Esophagus (tissue), 2 donors: ENCODE data around the gene KBTBD6. TPM values are rescaled to one million over a fixed set of nuclear protein-coding genes. Genes with fewer than 3 reads are reported as not detected.
"Not testable (repeated sequence)": the region's sequence is repeated elsewhere in the genome, so short reads cannot be mapped to it uniquely, and the experiment has no call there.

Experiments used
- H3K27ac ChIP-seq, 2 donors: one replicate each; pipeline ENCODE4 v1.5.1; 2013; ENCODE audit warnings: low read depth in 2 of 2, mild to moderate bottlenecking in 2 of 2, inconsistent platforms in 1 of 2, low read length in 1 of 2, moderate library complexity in 1 of 2
- H3K27me3 ChIP-seq, 2 donors: one replicate each; pipeline ENCODE4 v1.6.1; 2013; ENCODE audit warnings: low read length in 2 of 2, control low read depth in 1 of 2, mild to moderate bottlenecking in 1 of 2; ENCODE audit not compliant: insufficient read depth in 2 of 2, control insufficient read depth in 1 of 2
- H3K36me3 ChIP-seq, 2 donors: one replicate each; pipeline ENCODE4 v1.6.1; 2013; ENCODE audit warnings: low read length in 1 of 2; ENCODE audit not compliant: control insufficient read depth in 2 of 2, insufficient read depth in 2 of 2
- H3K4me1 ChIP-seq, 2 donors: one replicate each; pipeline ENCODE4 v1.6.1; 2013; ENCODE audit warnings: low read length in 1 of 2; ENCODE audit not compliant: control insufficient read depth in 2 of 2, insufficient read depth in 2 of 2
- H3K4me3 ChIP-seq, 2 donors: one replicate each; pipeline ENCODE4 v1.5.1; 2013; ENCODE audit warnings: low read length in 2 of 2, mild to moderate bottlenecking in 2 of 2, low read depth in 1 of 2, moderate library complexity in 1 of 2
- H3K9me3 ChIP-seq, 2 donors: one replicate each; pipeline ENCODE4 v1.6.1; 2013; ENCODE audit warnings: mild to moderate bottlenecking in 2 of 2, low read depth in 1 of 2, low read length in 1 of 2, moderate library complexity in 1 of 2; ENCODE audit not compliant: control insufficient read depth in 2 of 2, insufficient read depth in 1 of 2
- WGBS, 2 donors: extraction: QIAGEN DNeasy Blood & Tissue Kit; methylation state at CpG; one replicate each; pipeline ENCODE4 v1.1.7; 2013; 5-methylcytosine and 5-hydroxymethylcytosine counted together
- polyA plus RNA-seq, 2 donors: library from polyadenylated mRNA; stranded (reverse); fragments of 200-250 nt; gene quantifications; one replicate each; pipeline ENCODE4 v1.2.3, GENCODE V29; 2013
- donor health status: healthy with polysubstance abuse.
- donor health status: Bipolar disorder and iron deficiency.

KBTBD6 gene
- 1 to 10 TPM; 1.2 to 1.5 TPM for polyA plus RNA-seq

- H3K36me3 ChIP-seq = no peaks in the 10 kb centered on the region
These were observed at the start of gene KBTBD6 for GRCh38 chr13:41132512-41133152. Gene KBTBD6, minus strand, starts transcription at chr13:41132802. Its CDS starts 291 bp downstream, at chr13:41132511.

GRCh38 chr13:41182231-41182630, 49.6 kb upstream of the KBTBD6 start:
- Histone ChIP-seq H3K4me1 (no peaks in the 10 kb centered on the region), H3K27me3 (no peaks in the 10 kb centered on the region), H3K27ac (no peak overlapping the region), H3K9me3 (no peaks in the 10 kb centered on the region), H3K36me3 (no peaks in the 10 kb centered on the region), H3K4me3 (no peak overlapping the region)

More at GRCh38 chr13:41132512-41133152, at the start of gene KBTBD6:
- 0 to 1% methylated on average over 45 of the region's 45 CpGs for WGBS, 2 donors
- peaks cover 0 to 10% of the 10 kb centered on the region in 2 donors for H3K4me1 ChIP-seq
- peak within 1 kb of the TSS; percentile 74 to 76 for H3K4me3 ChIP-seq
- peak within 1 kb of the TSS; percentile 82 for H3K27ac ChIP-seq
- H3K27me3 ChIP-seq = no peaks in the 10 kb centered on the region
- H3K9me3 ChIP-seq = no peaks in the 10 kb centered on the region

- H3K4me1 ChIP-seq = no peaks in the 10 kb centered on the region
- no peaks in the 10 kb centered on the region for H3K9me3 ChIP-seq
- WGBS, 2 donors = 78 to 79% methylated on average over 4 of the region's 4 CpGs
- no peaks in the 10 kb centered on the region for H3K27me3 ChIP-seq
- no peak overlapping the region for H3K4me3 ChIP-seq
- H3K27ac ChIP-seq = no peak overlapping the region
- no peaks in the 10 kb centered on the region for H3K36me3 ChIP-seq
These were observed 47.1 kb upstream of the KBTBD6 start for GRCh38 chr13:41179593-41180250.

- Histone ChIP-seq H3K27me3 (no peaks in the 10 kb centered on the region), H3K36me3 (no peaks in the 10 kb centered on the region), H3K9me3 (no peaks in the 10 kb centered on the region), H3K27ac (no peak overlapping the region), H3K4me1 (no peaks in the 10 kb centered on the region), H3K4me3 (no peak overlapping the region)
- WGBS, 2 donors = 73 to 79% methylated on average over 7 of the region's 7 CpGs
These were observed 45.4 kb upstream of the KBTBD6 start for GRCh38 chr13:41178040-41178439.

GRCh38 chr13:41177616-41178015, 45.0 kb upstream of the KBTBD6 start:
- WGBS, 2 donors = 30 to 37% methylated on average over 2 of the region's 2 CpGs
- no peaks in the 10 kb centered on the region for H3K4me1 ChIP-seq
- no peak overlapping the region for H3K27ac ChIP-seq
- H3K27me3 ChIP-seq = no peaks in the 10 kb centered on the region
- H3K36me3 ChIP-seq = no peaks in the 10 kb centered on the region
- H3K4me3 ChIP-seq = no peak overlapping the region
- no peaks in the 10 kb centered on the region for H3K9me3 ChIP-seq

GRCh38 chr13:41175576-41175975, 43.0 kb upstream of the KBTBD6 start:
- not testable (repeated sequence) for H3K27me3 ChIP-seq, H3K9me3 ChIP-seq, H3K27ac ChIP-seq, H3K4me3 ChIP-seq, H3K36me3 ChIP-seq, H3K4me1 ChIP-seq
- 93 to 95% methylated on average over 8 of the region's 8 CpGs for WGBS, 2 donors

GRCh38 chr13:41162151-41162550, 29.5 kb upstream of the KBTBD6 start:
- H3K36me3 ChIP-seq = no peaks in the 10 kb centered on the region
- H3K27me3 ChIP-seq = no peaks in the 10 kb centered on the region
- WGBS, 2 donors = 92 to 93% methylated on average over 3 of the region's 3 CpGs
- H3K4me3 ChIP-seq = no peak overlapping the region
- H3K9me3 ChIP-seq = no peaks in the 10 kb centered on the region
- H3K4me1 ChIP-seq = no peaks in the 10 kb centered on the region
- no peak overlapping the region for H3K27ac ChIP-seq

- Histone ChIP-seq H3K4me3 (no peak overlapping the region), H3K27me3 (no peaks in the 10 kb centered on the region), H3K27ac (no peak overlapping the region), H3K9me3 (no peaks in the 10 kb centered on the region), H3K36me3 (no peaks in the 10 kb centered on the region), H3K4me1 (no peaks in the 10 kb centered on the region)
These were observed 26.6 kb upstream of the KBTBD6 start for GRCh38 chr13:41159174-41159573.

- Histone ChIP-seq H3K4me1 (no peaks in the 10 kb centered on the region), H3K27me3 (no peaks in the 10 kb centered on the region), H3K4me3 (no peak overlapping the region), H3K27ac (no peak overlapping the region), H3K36me3 (no peaks in the 10 kb centered on the region), H3K9me3 (no peaks in the 10 kb centered on the region)
- WGBS, 2 donors = 94 to 99% methylated on average over 4 of the region's 4 CpGs
These were observed 24.6 kb upstream of the KBTBD6 start for GRCh38 chr13:41157048-41157717.
